Activated naive CD4-positive, alpha-beta T cell treated with anti-CD3 and anti-CD28 coated beads, Interleukin-2, amount 50 U/mL, for 72 hours (primary cell): ENCODE results near the gene SIGLEC14. TPM values are rescaled to one million over a fixed set of nuclear protein-coding genes. Genes with fewer than 3 reads are reported as not detected.
"Not testable (repeated sequence)": the region's sequence is repeated elsewhere in the genome, so short reads cannot be mapped to it uniquely, and the experiment has no call there.

ENCODE experiments used
- ATAC-seq, 2 donors: fragments of 150-1000 bp; cut with Tn5 transposase; 2 replicates each; pipeline ENCODE4 v1.10.0; 2021; ENCODE audit warnings: mild to moderate bottlenecking in 2 of 2, moderate library complexity in 2 of 2
- DNase-seq, 2 donors: peaks; one replicate each; pipeline ENCODE4 v3.0.0; 2021 to 2022; ENCODE audit warnings: low spot score in 2 of 2
- H3K27ac Mint-ChIP-seq, 2 donors: one replicate each; pipeline ENCODE4 v1.8.0; 2022; ENCODE audit warnings: mild to moderate bottlenecking in 2 of 2, mixed read lengths in 2 of 2
- H3K36me3 Mint-ChIP-seq, 2 donors: one replicate each; pipeline ENCODE4 v1.8.0; 2022; ENCODE audit warnings: mixed read lengths in 2 of 2
- H3K9me3 Mint-ChIP-seq, 2 donors: one replicate each; pipeline ENCODE4 v1.8.0; 2022; ENCODE audit warnings: mixed read lengths in 2 of 2
- total RNA-seq, 2 donors: library from RNA; stranded (reverse); gene quantifications; one replicate each; pipeline ENCODE4 v1.2.3, GENCODE V29; 2022

SIGLEC14 gene
- total RNA-seq, 2 donors from 2014 or later = 0.47 TPM; not detected in 1

DNA sequence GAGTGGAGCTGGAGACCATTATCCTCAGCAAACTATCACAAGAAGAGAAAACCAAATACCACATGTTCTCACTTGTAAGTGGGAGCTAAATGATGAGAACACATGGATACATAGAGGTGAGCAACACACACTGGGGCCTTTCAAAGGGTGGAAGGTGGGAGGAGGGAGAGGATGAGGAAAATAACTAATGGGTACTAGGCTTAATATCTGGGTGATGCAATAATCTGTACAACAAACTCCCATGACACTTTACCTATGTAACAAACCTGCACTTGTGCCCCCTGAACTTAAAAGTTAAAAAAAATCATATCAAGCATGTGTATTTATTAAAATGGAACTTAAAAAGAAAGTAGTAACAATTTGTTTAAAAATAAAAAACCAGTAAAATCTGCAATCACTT, 5.0 kb downstream of the SIGLEC14 start:
- no peak for ATAC-seq
- DNase-seq = no peak

DNA sequence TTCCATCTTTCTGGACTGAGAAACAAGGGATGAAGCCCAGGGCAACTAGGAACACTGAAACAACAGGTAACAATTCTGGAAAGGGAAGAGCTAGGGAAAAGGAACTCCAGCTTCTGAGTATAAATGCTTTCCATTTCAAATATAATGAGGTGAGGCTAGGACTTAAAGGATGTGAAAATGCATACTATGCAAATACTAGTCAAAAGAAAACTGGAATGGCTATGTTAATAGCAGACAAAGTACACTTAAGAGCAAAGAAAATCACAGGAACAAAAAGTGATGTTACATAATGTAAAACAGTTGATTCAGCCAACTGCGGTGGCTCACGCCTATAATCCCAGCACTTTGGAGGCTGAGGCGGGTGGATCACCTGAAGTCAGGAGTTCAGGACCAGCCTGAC, 6.2 kb downstream of the SIGLEC14 start:
- peaks cover 0 to 4% of the 10 kb centered on the region in 2 donors for H3K9me3 Mint-ChIP-seq
- no peak for DNase-seq
- no peak for ATAC-seq
- H3K36me3 Mint-ChIP-seq = peaks cover 0 to 5% of the 10 kb centered on the region in 2 donors
- no peak overlapping the region for H3K27ac Mint-ChIP-seq

More for the DNA sequence above, 5.0 kb downstream of the SIGLEC14 start:
- no peak overlapping the region for H3K27ac Mint-ChIP-seq
- peaks cover 0 to 5% of the 10 kb centered on the region in 2 donors for H3K36me3 Mint-ChIP-seq
- peaks cover 0 to 3% of the 10 kb centered on the region in 2 donors for H3K9me3 Mint-ChIP-seq

DNA sequence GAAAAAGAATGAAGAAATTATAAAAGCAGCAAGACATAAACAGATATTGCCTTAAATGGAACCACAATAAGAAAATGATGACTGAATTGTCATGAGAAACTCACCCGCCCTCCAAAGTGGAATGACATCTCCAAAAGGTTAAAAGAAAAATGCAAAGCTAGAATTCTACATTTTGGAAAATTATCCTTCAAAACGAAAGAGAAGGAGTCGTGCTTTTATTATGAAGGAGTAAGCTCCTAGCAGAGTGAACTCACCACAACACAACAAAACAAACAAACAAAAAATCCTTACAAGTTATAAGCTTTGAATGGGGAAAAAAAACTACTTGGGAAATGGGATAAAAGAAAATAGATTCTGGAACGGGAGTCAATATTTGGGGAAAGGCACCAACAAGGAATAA, 6.7 kb downstream of the SIGLEC14 start:
- Mint-ChIP-seq H3K9me3 (peaks cover 0 to 4% of the 10 kb centered on the region in 2 donors), H3K36me3 (peaks cover 0 to 5% of the 10 kb centered on the region in 2 donors), H3K27ac (no peak overlapping the region)
- ATAC-seq (no peak), DNase-seq (no peak)

DNA sequence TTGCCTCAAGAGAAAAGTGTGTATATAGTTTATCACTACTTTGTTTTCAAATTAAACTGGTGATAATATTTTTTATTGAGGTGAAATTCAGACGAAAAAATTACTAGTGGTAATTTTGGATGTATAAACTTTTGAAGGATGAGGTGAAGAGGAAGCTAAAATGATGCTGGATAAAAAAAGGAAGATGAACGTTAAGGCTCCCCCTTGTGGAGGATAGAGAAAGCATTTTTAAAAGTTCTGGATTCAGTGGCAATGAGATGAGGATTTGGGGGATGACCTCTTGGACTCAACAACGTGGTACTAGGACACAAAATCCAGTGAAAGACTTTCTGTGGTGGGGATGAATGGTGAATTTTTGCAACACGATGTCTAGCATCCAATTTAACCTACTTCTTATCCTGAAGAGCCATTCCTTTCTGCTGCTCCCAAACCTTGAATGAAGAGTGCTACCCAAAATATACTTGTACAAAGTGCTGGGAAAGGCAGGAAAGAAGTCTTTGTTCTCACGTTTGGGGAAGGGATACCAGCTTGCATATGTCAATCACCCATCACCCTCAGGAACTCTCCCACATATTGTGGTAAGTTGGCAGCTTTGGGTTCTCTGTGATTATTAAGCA, 9.2 kb downstream of the SIGLEC14 start:
- Mint-ChIP-seq H3K27ac (no peak overlapping the region), H3K36me3 (peaks cover 0 to 5% of the 10 kb centered on the region in 2 donors), H3K9me3 (peaks cover 0 to 4% of the 10 kb centered on the region in 2 donors)
- no peak for ATAC-seq
- no peak for DNase-seq

DNA sequence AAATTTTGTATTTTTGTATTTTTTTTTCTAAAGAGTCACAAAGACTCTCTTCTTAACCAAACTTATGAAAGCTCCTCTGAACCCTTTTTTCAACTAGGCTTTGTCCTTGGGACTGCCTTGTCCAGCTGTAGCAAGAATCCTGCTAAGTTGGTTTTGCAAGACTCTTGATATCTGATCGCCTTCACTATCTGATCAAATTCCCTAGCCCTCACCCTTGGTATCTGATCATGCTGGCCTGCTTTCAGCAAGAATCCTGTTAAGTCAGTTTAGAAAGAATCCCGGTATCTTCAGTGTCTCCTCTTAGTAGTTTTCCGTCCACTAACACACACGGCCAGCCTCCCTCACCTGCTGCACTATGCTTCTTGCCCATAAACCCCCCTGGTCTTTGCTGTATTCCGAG, 14.5 kb downstream of the SIGLEC14 start:
- DNase-seq (no peak), ATAC-seq (no peak)
- Mint-ChIP-seq H3K27ac (no peak overlapping the region), H3K36me3 (no peaks in the 10 kb centered on the region), H3K9me3 (peaks cover 0 to 4% of the 10 kb centered on the region in 2 donors)

DNA sequence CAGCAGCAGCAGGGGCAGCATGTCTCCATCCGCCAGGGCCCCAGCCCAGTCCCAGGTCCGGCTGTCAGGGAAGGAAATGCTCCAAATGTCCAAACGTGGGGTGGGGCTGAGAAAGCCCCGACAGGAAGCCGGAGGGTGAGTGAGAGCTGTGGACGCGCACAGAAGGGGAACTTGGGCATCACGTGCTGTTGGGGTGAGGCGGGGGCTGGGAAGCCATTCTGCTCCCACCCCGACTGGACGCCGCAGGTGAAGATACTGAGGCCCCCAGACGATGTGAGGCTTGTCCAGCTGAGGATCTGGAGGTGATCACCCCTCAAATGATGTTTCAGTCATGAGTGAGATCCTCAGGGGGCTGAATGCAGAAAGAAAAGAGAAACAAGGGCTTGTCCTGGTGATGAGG, 16.3 kb downstream of the SIGLEC14 start, which contains the start of gene SIGLEC5:
Gene SIGLEC5, minus strand, starts transcription at position 87 of the 400 bp plus-strand sequence. Its CDS starts 66 bp downstream, at position 21.
- ATAC-seq, H3K9me3 Mint-ChIP-seq, H3K27ac Mint-ChIP-seq, DNase-seq, H3K36me3 Mint-ChIP-seq: not testable (repeated sequence)

DNA sequence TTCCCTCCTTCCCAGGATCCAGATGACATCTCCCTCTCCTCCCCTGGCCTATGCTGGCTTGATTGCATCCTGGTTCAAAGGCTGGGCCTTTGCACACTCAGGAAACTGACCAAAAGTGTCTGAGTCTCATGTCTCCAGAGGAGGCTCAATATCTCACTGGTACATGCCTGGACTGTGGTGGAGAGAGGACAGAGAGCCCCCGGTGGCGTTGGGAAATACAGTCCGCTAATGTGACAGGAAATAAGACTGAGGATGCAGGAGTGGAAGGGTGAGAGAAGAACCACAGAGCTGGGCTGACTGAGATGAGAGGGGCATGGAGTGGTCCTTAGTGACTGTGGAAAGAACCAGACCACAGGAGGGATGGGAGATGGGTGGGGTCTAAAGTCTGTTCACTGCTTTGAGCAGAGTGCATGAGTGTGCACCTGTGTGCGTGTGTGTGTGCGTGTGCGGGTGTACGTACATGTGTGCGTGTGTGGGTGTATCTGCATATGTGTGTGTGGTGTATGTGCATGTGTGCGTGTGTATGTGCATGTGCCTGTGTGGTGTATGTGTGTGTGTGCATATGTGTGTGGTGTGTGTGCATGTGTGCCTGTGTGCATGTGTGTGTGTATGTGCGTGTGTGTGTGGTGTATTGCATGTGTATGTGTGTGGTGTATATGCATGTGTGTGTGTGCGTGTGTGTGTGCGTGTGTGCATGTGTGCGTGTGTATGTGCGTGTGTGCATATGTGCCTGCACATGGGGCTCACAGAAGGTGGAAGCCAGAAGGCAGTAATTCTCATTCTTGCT, 18.3 kb downstream of the SIGLEC14 start:
- no peak overlapping the region for H3K27ac Mint-ChIP-seq
- ATAC-seq = no peak
- H3K36me3 Mint-ChIP-seq = no peaks in the 10 kb centered on the region
- no peaks in the 10 kb centered on the region for H3K9me3 Mint-ChIP-seq
- no peak for DNase-seq

DNA sequence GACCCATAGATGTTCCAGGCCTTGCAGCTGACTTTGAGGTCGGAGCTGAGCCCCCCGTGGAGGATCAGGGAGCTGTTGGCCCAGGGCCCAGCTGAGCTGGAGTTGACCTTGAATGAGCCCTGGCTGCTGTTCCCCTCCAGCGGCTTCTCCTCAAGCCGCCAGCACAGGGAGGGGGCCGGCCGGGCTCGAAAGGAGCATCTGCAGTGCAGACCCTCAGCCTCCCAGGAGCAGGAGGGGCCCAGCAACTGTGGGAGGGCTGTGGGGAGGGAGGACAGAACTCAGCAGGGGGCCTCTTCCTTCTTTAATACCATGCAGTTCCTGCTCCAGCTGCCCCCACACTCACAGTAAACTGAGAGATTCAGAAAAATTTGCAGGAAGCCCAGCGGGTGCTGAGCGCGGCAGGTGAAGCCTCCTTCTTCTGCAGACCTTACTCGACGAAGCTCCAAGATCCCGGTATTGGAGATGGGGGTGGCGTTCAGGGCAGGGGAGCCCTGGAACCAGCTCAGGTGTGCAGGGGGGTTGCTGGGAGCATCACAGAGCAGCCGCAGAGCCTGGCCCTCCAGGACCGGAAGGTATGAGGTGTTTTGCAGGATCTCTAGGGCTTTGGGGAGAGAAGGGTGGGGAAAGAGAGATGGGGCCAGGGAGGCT, 19.0 kb downstream of the SIGLEC14 start:
- no peak overlapping the region for H3K27ac Mint-ChIP-seq
- no peaks in the 10 kb centered on the region for H3K36me3 Mint-ChIP-seq
- no peak for ATAC-seq
- no peaks in the 10 kb centered on the region for H3K9me3 Mint-ChIP-seq
- no peak for DNase-seq

DNA sequence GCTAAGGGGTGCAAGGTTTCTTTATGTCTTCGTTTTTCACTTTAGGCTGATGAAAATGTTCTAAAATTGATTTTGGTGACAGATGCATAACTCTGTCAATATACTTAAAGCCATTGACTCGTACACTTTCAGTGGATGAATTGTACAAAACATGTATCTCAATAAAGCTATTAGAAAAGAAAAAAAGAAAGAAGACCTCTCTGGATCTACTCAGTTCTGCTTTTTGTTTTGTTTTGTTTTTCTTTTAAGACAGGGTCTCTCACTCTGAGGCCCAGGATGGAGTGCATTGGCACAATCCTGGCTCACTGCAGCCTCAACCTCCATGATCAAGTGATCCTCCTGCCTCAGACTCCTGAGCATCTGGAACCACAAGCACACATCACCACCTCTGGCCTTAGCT, 19.9 kb downstream of the SIGLEC14 start:
- H3K27ac Mint-ChIP-seq = no peak overlapping the region
- ATAC-seq (no peak), DNase-seq (no peak)
- H3K36me3 Mint-ChIP-seq = no peaks in the 10 kb centered on the region
- H3K9me3 Mint-ChIP-seq = no peaks in the 10 kb centered on the region

DNA sequence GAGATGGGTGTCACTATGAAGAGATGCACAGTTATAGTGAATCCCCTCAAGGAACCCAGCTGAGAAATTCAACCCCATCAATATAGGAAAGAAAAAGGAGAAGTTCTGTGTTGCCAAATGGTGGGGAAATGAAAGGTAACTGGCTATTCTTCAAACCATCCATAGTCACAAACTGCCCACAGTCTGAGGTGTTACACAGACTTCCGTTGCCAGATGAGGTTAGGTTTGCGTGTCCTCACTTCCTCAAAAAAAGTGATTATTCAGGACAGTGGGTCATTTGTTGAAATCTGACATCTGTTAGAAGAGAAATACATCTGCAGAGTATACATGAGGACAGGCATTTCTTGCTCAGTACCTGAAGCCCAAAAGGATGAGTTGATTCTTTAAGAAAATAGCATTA, 25.4 kb downstream of the SIGLEC14 start:
- DNase-seq (no peak), ATAC-seq (no peak)
- Mint-ChIP-seq H3K27ac (no peak overlapping the region), H3K36me3 (no peaks in the 10 kb centered on the region), H3K9me3 (no peaks in the 10 kb centered on the region)

DNA sequence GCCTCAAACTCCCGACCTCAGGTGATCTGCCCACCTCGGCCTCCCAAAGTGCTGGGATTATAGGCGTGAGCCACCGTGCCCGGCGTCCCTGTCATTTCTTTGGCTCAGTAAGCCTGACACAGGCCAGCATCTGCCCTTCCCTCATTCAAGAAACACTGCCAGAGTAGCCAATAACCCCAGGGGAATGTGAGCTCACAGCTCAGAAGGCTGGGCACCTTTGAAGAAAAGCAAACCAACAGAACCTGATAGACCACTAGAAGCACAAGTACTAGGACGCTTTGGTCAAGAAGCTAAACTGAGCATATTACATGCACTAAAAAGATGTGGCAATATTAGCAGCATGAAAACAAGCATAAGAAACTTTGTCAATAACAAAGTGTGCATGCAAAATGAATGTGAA, 30.6 kb downstream of the SIGLEC14 start:
- H3K9me3 Mint-ChIP-seq = peaks cover 7 to 14% of the 10 kb centered on the region in 2 donors
- ATAC-seq = no peak
- peaks cover 9 to 17% of the 10 kb centered on the region in 2 donors for H3K36me3 Mint-ChIP-seq
- H3K27ac Mint-ChIP-seq = no peak overlapping the region
- no peak for DNase-seq

DNA sequence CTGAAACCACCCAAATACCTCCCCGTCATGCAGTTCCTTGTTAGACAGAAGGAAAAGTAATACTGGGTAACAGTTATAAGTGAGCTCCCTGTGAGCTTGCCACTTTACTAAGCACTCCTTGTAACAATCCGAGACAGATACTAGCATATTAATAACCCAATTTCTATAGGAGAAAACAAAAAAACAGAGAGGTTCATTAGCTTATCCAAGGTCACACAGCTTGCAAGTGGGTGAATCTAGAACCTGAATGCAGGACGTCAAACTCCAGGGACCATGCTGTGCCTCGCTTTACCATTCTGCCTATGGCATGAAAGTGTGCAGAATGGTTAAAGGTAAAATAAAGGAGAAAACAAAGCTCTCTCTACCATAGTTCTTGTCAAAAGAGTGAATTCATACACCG, 31.8 kb downstream of the SIGLEC14 start:
- H3K27ac Mint-ChIP-seq = no peak overlapping the region
- H3K36me3 Mint-ChIP-seq = peaks cover 9 to 17% of the 10 kb centered on the region in 2 donors
- ATAC-seq (no peak), DNase-seq (no peak)
- peaks cover 7 to 14% of the 10 kb centered on the region in 2 donors for H3K9me3 Mint-ChIP-seq

DNA sequence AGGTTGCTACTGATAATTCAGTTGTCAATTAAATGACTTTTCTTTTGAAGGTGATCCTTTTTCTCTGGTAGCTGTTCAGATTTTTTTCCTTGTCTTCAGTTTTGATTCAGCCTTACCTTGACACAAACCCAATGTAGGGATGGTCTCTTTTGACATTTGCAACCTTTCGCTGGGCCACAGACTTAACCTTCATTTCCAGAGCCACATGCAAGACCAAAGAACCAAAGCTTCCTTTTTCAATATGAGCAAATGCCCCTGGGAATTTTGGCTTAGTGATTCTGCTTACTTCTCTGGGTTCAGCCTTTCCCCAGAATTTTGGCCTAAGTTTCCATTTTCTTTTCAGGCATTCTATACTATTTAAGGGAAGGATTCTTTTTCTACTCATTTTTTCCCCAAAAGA, 36.0 kb downstream of the SIGLEC14 start:
- peaks cover 9 to 28% of the 10 kb centered on the region in 2 donors for H3K36me3 Mint-ChIP-seq
- H3K27ac Mint-ChIP-seq = no peak overlapping the region
- ATAC-seq = no peak
- no peak for DNase-seq
- peaks cover 7 to 21% of the 10 kb centered on the region in 2 donors for H3K9me3 Mint-ChIP-seq

DNA sequence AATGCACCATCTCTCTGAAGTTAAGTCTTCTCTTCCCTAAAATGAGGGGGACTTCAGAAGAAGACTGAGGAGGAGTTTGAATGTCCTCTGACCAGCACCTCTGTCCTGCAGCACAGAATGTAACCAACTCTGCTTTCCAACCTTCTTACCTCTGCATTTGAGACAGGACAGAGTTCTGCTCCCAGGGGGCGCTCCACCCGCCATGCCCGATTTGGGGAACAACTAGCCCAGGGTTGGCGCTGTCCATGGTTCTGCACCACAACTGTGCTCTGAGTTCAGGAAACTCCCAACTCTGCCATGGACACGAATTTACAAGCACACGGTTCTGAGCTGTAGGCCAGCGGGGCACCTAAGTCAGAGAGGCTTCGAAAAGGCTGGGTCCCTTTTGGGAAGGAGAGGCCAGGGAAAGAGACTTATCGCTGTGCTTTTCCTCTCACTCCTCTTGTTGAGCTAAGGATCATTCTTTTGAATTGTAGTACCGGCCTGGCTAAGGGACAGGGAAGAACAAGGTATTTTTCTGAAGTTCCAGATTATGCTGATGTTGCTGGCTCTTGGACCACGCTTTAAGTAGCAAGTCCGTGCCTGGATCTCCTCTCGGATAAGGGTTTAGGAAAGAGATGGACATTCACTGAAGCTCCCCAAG, 38.6 kb downstream of the SIGLEC14 start:
- H3K36me3 Mint-ChIP-seq = peaks cover 8 to 35% of the 10 kb centered on the region in 2 donors
- ATAC-seq = peak in 1 of 2 donors; percentile 43
- DNase-seq = peak in 1 of 2 donors; percentile 78
- H3K9me3 Mint-ChIP-seq = peaks cover 11 to 27% of the 10 kb centered on the region in 2 donors
- H3K27ac Mint-ChIP-seq = no peak overlapping the region

DNA sequence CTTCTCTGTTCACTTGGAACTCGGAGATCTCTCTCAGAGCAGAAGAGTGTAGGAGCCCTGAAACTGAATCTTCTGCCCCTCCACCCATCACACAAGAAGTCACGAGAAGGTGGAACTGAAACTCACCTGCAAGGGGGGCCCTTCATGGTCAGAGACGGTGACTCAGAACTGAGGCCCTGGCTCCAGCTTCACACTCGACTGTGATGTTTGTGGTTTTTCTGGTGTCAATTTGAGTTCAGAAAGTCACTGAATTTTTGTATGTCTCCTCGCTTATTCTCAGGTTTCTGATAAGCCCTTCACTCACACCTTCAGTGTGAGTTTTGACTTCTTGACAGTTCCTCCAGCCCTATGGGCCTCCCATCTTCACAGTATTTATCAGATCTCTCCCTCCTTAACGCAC, 39.5 kb downstream of the SIGLEC14 start:
- H3K27ac Mint-ChIP-seq = peak overlapping the region in 1 of 2 donors; percentile 0
- peak; percentile 95 for ATAC-seq
- H3K9me3 Mint-ChIP-seq = peaks cover 7 to 21% of the 10 kb centered on the region in 2 donors
- H3K36me3 Mint-ChIP-seq = peaks cover 0 to 36% of the 10 kb centered on the region in 2 donors
- DNase-seq = peak in 1 of 2 donors; percentile 41

DNA sequence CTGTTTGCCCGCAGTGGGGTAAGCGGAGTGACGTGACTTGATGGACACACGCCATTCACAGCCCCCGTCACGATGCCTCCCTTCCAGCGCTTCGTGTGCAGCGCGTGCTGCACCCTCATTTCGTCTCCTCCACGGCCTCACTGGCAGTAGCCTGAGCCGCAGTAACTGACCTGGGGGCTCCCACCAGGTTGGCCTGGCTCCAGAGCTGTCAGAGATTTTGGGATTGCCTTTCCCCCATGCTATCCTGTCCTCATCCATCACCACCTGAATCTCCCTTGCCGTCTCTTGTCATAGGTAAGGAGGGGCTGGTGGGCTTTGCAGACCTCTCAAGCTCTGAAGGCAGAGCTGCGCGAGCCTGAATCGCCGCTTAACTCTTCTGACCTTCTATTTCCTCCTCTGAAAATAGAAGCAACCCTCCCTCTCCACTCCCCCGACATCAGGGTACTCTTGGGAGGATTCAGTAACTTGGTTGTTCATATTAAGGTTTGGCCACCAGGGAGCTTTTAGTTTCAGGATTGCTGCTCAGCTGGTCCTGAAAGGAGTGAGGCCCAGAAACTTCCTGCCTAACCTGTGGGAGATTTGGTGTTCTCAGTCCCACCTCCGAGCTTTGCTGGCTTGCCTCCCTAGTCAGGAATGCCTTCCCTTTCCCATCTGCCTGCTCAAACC, 44.3 kb downstream of the SIGLEC14 start:
- DNase-seq = no peak
- ATAC-seq = no peak
- Mint-ChIP-seq H3K27ac (peak overlapping the region in 1 of 2 donors; percentile 62), H3K9me3 (peaks cover 7 to 10% of the 10 kb centered on the region in 2 donors), H3K36me3 (peaks cover 0 to 31% of the 10 kb centered on the region in 2 donors)
